WI38 (cell line): Measurements from ENCODE around the gene SYT8.
"Not testable (repeated sequence)": the region's sequence is repeated elsewhere in the genome, so short reads cannot be mapped to it uniquely, and the experiment has no call there.

ENCODE experiments used
- H3K4me3 ChIP-seq: 2 replicates; pipeline ENCODE4 v1.5.1; 2011; ENCODE audit warnings: low read depth, mild to moderate bottlenecking, control low read depth, low read length
- CTCF ChIP-seq: IDR thresholded peaks from 2 replicates; pipeline ENCODE4 v1.5.1; 2012; ENCODE audit warnings: low read depth, mild to moderate bottlenecking, control low read depth, low read length

Gene SYT8

GRCh38 chr11:1879941-1880720 lies 45.3 kb downstream of the SYT8 start:
- H3K4me3 ChIP-seq: no peak overlapping the region
- no peak for TF ChIP-seq CTCF

GRCh38 chr11:1880746-1881441 lies 46.1 kb downstream of the SYT8 start:
- no peak overlapping the region for H3K4me3 ChIP-seq
- no peak for TF ChIP-seq CTCF

- no peak overlapping the region for H3K4me3 ChIP-seq
- TF ChIP-seq CTCF: no peak
Measured at GRCh38 chr11:1881442-1882264, 46.9 kb downstream of the SYT8 start.

- H3K4me3 ChIP-seq: no peak overlapping the region
- TF ChIP-seq CTCF: peak; percentile 90
Measured at GRCh38 chr11:1882265-1883238, 47.8 kb downstream of the SYT8 start.

GRCh38 chr11:1883346-1884302 lies 48.8 kb downstream of the SYT8 start:
- no peak for TF ChIP-seq CTCF
- H3K4me3 ChIP-seq: no peak overlapping the region

- H3K4me3 ChIP-seq: no peak overlapping the region
- TF ChIP-seq CTCF: no peak
Measured at GRCh38 chr11:1884303-1884700, 49.5 kb downstream of the SYT8 start.

- not testable (repeated sequence) for H3K4me3 ChIP-seq
Measured at GRCh38 chr11:1886551-1886950, 51.8 kb downstream of the SYT8 start.
